Loucy (cell line): Measurements from ENCODE around the gene MSANTD1.

Source experiments
- CTCF ChIP-seq: fragments of 200-600 bp; sonication (generic); conservative IDR thresholded peaks from 2 replicates; pipeline ENCODE4 v1.5.1; 2014; ENCODE audit warnings: mild to moderate bottlenecking, antibody characterized with exemption, low read length
- EZH2phosphoT487 ChIP-seq: fragments of 200-600 bp; IDR thresholded peaks from 2 replicates; pipeline ENCODE4 v1.6.1; 2018; ENCODE audit warnings: antibody characterized with exemption, mild to moderate bottlenecking, moderate library complexity, borderline replicate concordance

- TF ChIP-seq CTCF, result no peak
- no peak for TF ChIP-seq EZH2phosphoT487
Observed at GRCh38 chr4:3290889-3291321, 41.9 kb downstream of the MSANTD1 start.
